Memory B cell (primary cell): ENCODE results near the gene PAX2.

Experiments used
- ATAC-seq: fragments of 150-1000 bp; cut with Tn5 transposase; 2 replicates; pipeline ENCODE4 v1.10.0; 2021; ENCODE audit warnings: low read depth, mild to moderate bottlenecking, moderate library complexity
- DNase-seq, 2 donors: peaks; one replicate each; pipeline ENCODE4 v3.0.0; 2022; ENCODE audit warnings: low spot score in 2 of 2
- H3K27ac Mint-ChIP-seq: one replicate; pipeline ENCODE4 v1.8.0; 2022; ENCODE audit warnings: mild to moderate bottlenecking, moderate library complexity, mixed read lengths
- H3K27me3 Mint-ChIP-seq: one replicate; pipeline ENCODE4 v1.8.0; 2022; ENCODE audit warnings: mixed read lengths
- H3K36me3 Mint-ChIP-seq: one replicate; pipeline ENCODE4 v1.8.0; 2022; ENCODE audit warnings: mild to moderate bottlenecking, mixed read lengths
- H3K4me1 Mint-ChIP-seq: one replicate; pipeline ENCODE4 v1.8.0; 2022; ENCODE audit warnings: mixed read lengths
- H3K4me3 Mint-ChIP-seq: one replicate; pipeline ENCODE4 v1.8.0; 2022; ENCODE audit warnings: mild to moderate bottlenecking, moderate library complexity, mixed read lengths
- H3K9me3 Mint-ChIP-seq: one replicate; pipeline ENCODE4 v1.8.0; 2022; ENCODE audit warnings: mixed read lengths

The PAX2 gene

GRCh38 chr10:100873146-100873826 lies 127.9 kb downstream of the PAX2 start:
- no peak overlapping the region for H3K27ac Mint-ChIP-seq
- DNase-seq (no peak), ATAC-seq (no peak)
- no peak overlapping the region for H3K4me3 Mint-ChIP-seq
- no peaks in the 10 kb centered on the region for H3K36me3 Mint-ChIP-seq
- H3K9me3 Mint-ChIP-seq, result no peaks in the 10 kb centered on the region
- H3K27me3 Mint-ChIP-seq, result peaks cover 20% of the 10 kb centered on the region
- no peaks in the 10 kb centered on the region for H3K4me1 Mint-ChIP-seq

GRCh38 chr10:100873827-100874326 lies 128.5 kb downstream of the PAX2 start:
- H3K27ac Mint-ChIP-seq, result no peak overlapping the region
- no peaks in the 10 kb centered on the region for H3K4me1 Mint-ChIP-seq
- no peaks in the 10 kb centered on the region for H3K9me3 Mint-ChIP-seq
- no peak overlapping the region for H3K4me3 Mint-ChIP-seq
- H3K27me3 Mint-ChIP-seq, result peaks cover 20% of the 10 kb centered on the region
- no peak for DNase-seq
- no peaks in the 10 kb centered on the region for H3K36me3 Mint-ChIP-seq
- ATAC-seq, result no peak

- no peaks in the 10 kb centered on the region for H3K9me3 Mint-ChIP-seq
- H3K27ac Mint-ChIP-seq, result no peak overlapping the region
- ATAC-seq, result no peak
- H3K27me3 Mint-ChIP-seq, result peaks cover 17% of the 10 kb centered on the region
- no peak overlapping the region for H3K4me3 Mint-ChIP-seq
- no peak for DNase-seq
- no peaks in the 10 kb centered on the region for H3K4me1 Mint-ChIP-seq
- no peaks in the 10 kb centered on the region for H3K36me3 Mint-ChIP-seq
These were observed 129.5 kb downstream of the PAX2 start for GRCh38 chr10:100874702-100875483.

- no peaks in the 10 kb centered on the region for H3K36me3 Mint-ChIP-seq
- peaks cover 17% of the 10 kb centered on the region for H3K27me3 Mint-ChIP-seq
- no peak for ATAC-seq
These were observed 130.2 kb downstream of the PAX2 start for GRCh38 chr10:100875484-100876166.

GRCh38 chr10:100876585-100877460 lies 131.4 kb downstream of the PAX2 start:
- ATAC-seq, result no peak
- H3K4me1 Mint-ChIP-seq, result no peaks in the 10 kb centered on the region
- no peaks in the 10 kb centered on the region for H3K36me3 Mint-ChIP-seq
- H3K9me3 Mint-ChIP-seq, result no peaks in the 10 kb centered on the region
- DNase-seq, result no peak
- H3K27me3 Mint-ChIP-seq, result peaks cover 17% of the 10 kb centered on the region
- H3K4me3 Mint-ChIP-seq, result no peak overlapping the region
- no peak overlapping the region for H3K27ac Mint-ChIP-seq

More at GRCh38 chr10:100875484-100876166, 130.2 kb downstream of the PAX2 start:
- H3K9me3 Mint-ChIP-seq, result no peaks in the 10 kb centered on the region
- no peak overlapping the region for H3K27ac Mint-ChIP-seq
- H3K4me3 Mint-ChIP-seq, result no peak overlapping the region
- no peak for DNase-seq
- H3K4me1 Mint-ChIP-seq, result no peaks in the 10 kb centered on the region

- Mint-ChIP-seq H3K36me3 (no peaks in the 10 kb centered on the region), H3K27me3 (peaks cover 19% of the 10 kb centered on the region), H3K4me3 (no peak overlapping the region), H3K9me3 (no peaks in the 10 kb centered on the region), H3K27ac (no peak overlapping the region), H3K4me1 (no peaks in the 10 kb centered on the region)
- no peak for DNase-seq
- ATAC-seq, result no peak
These were observed 132.1 kb downstream of the PAX2 start for GRCh38 chr10:100877461-100877850.

GRCh38 chr10:100878291-100878910 lies 133.0 kb downstream of the PAX2 start:
- ATAC-seq (peak; percentile 72), DNase-seq (no peak)
- Mint-ChIP-seq H3K4me1 (no peaks in the 10 kb centered on the region), H3K27ac (no peak overlapping the region), H3K4me3 (no peak overlapping the region), H3K9me3 (no peaks in the 10 kb centered on the region), H3K27me3 (peaks cover 16% of the 10 kb centered on the region), H3K36me3 (no peaks in the 10 kb centered on the region)
